MCF 10A (cell line): ENCODE results near the gene CCDC197. TPM values are rescaled to one million over a fixed set of nuclear protein-coding genes. Genes with fewer than 3 reads are reported as not detected.

Experiments
- BruUV-seq: library from RNA; stranded (reverse); fragments of 400-500 nt; replicated peaks from 2 replicates; lab custom pipeline; 2021; lab: Mats Ljungman, UMichigan
- CTCF ChIA-PET: fragments of 300-600 bp; sonication (Branson Sonifier 250); formaldehyde crosslinking; extraction: SDS; loops from one replicate; lab custom pipeline; 2021; ENCODE audit warnings: antibody characterized with exemption, inconsistent platforms; lab: Yijun Ruan, JAX
- POLR2A ChIA-PET: fragments of 300-600, 350-650 bp; sonication (Branson Sonifier 250); formaldehyde crosslinking; extraction: SDS; loops from one replicate; lab custom pipeline; 2020; ENCODE audit warnings: antibody characterized with exemption, inconsistent platforms; lab: Yijun Ruan, JAX
- DNase-seq: peaks from one replicate; pipeline ENCODE4 v3.0.0-alpha.2; 2018; ENCODE audit not compliant: unreplicated experiment
- H3K27ac Mint-ChIP-seq: one replicate; pipeline ENCODE4 v1.8.0; 2022; ENCODE audit warnings: mild to moderate bottlenecking, low read depth, mixed read lengths; ENCODE audit not compliant: unreplicated experiment
- H3K27me3 Mint-ChIP-seq: one replicate; pipeline ENCODE4 v1.8.0; 2022; ENCODE audit warnings: mixed read lengths; ENCODE audit not compliant: insufficient read depth, unreplicated experiment
- H3K36me3 Mint-ChIP-seq: one replicate; pipeline ENCODE4 v1.8.0; 2022; ENCODE audit warnings: mild to moderate bottlenecking, moderate library complexity, mixed read lengths; ENCODE audit not compliant: insufficient read depth, unreplicated experiment
- H3K4me1 Mint-ChIP-seq: one replicate; pipeline ENCODE4 v1.8.0; 2022; ENCODE audit warnings: mixed read lengths; ENCODE audit not compliant: insufficient read depth, unreplicated experiment
- H3K4me3 Mint-ChIP-seq: one replicate; pipeline ENCODE4 v1.8.0; 2022; ENCODE audit warnings: mild to moderate bottlenecking, moderate library complexity, mixed read lengths; ENCODE audit not compliant: unreplicated experiment
- H3K9me3 Mint-ChIP-seq: one replicate; pipeline ENCODE4 v1.8.0; 2022; ENCODE audit warnings: mixed read lengths; ENCODE audit not compliant: unreplicated experiment
- CTCF ChIP-seq: fragments of 200-600 bp; IDR thresholded peaks from one replicate; pipeline ENCODE4 v1.8.0; 2022; ENCODE audit warnings: antibody characterized with exemption, mild to moderate bottlenecking; ENCODE audit not compliant: unreplicated experiment
- intact Hi-C: fragments of 100-400 bp; cut with micrococcal nuclease; formaldehyde crosslinking; loops from 2 replicates; pipeline ENCODE4 v1.14.1; 2022
- total RNA-seq: library from RNA; stranded (reverse); gene quantifications from 2 replicates; pipeline ENCODE4 v1.2.3, GENCODE V29; 2022

Gene CCDC197
- total RNA-seq, 1 experiment from 2014 or later: not detected

DNA sequence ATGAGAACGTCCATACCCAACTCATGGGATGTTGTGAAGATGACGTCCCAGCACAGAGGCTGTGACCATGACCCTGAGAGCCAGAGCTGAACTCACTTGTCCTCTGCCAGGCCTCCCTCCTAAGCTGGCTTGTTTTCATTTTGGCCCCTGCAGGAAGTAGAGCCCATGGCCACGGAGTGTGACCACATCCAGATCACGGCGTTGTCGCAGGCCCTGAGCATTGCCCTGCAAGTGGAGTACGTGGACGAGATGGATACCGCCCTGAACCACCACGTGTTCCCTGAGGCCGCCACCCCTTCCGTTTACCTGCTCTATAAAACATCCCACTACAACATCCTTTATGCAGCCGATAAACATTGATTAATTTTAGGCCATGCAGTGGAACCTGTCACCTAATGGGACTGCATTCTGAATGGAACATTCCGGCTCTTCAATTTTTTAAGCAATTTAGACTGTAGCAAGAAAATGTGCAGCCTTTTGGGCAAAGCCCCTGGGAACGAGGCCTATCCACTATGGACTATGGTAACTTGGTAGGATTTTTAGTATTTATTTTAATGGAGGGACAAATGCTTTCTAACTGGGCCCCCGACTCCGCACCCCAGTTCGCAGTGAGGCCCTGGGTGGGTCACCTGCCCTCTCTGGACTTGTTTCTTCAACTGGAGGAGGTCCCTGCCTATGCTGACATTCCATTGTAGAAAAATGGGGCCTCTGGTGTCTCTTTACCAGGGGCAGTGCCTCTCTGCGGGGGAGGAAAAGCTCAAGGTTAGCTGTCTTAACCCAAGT lies 48.7 kb downstream of the CCDC197 start:
- intact Hi-C loops: no loop called here
- Mint-ChIP-seq H3K4me1 (no peaks in the 10 kb centered on the region), H3K27ac (no peak overlapping the region), H3K27me3 (no peaks in the 10 kb centered on the region), H3K4me3 (no peak overlapping the region), H3K9me3 (no peaks in the 10 kb centered on the region), H3K36me3 (peaks cover 67% of the 10 kb centered on the region)
- ChIA-PET CTCF (interaction anchor here (1.8 kb wide), 1 partner anchor 9 kb away, joined by 8 read pairs; no protein-coding TSS in a partner anchor), POLR2A (no interaction called here)
- no peak for DNase-seq
- BruUV-seq: no TSS peak
- no peak for TF ChIP-seq CTCF

DNA sequence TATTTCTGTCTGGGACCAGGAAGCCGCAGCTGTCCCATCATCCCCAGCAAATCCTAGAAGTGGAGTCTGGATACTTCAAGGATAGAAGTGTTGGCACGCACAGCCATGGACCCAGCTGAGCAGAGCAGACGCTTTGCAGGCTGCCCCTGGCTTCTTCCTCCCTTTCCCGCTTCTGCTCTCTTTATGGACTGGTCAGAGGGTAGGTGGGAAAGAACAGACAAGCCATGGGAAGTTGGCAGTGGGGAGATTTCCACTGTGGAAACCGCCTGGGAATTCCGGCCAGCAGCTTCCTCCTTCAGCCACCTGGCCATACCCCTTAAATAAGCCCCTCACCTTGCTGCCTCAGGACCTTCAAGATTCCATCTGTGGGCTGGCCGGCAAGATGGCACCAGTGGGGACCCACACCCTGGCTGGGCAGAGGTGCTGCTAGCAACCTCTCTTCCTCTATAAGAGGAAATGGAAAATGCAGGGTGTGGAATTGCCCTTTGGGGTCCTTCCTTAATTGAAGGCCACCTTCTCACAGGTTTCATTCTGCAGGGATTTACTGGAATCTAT lies 49.7 kb downstream of the CCDC197 start:
- TF ChIP-seq CTCF: no peak
- H3K27ac Mint-ChIP-seq: no peak overlapping the region
- POLR2A ChIA-PET: no interaction called here
- BruUV-seq: no TSS peak
- H3K4me1 Mint-ChIP-seq: no peaks in the 10 kb centered on the region
- CTCF ChIA-PET: interaction anchor here (0.5 to 1.8 kb wide), 4 partner anchors 10 to 1292 kb away, joined by 3 to 8 read pairs (median 5); no protein-coding TSS in a partner anchor
- H3K36me3 Mint-ChIP-seq: peaks cover 75% of the 10 kb centered on the region
- H3K27me3 Mint-ChIP-seq: no peaks in the 10 kb centered on the region
- H3K4me3 Mint-ChIP-seq: no peak overlapping the region
- no peaks in the 10 kb centered on the region for H3K9me3 Mint-ChIP-seq
- no peak for DNase-seq
- intact Hi-C loops: no loop called here

DNA sequence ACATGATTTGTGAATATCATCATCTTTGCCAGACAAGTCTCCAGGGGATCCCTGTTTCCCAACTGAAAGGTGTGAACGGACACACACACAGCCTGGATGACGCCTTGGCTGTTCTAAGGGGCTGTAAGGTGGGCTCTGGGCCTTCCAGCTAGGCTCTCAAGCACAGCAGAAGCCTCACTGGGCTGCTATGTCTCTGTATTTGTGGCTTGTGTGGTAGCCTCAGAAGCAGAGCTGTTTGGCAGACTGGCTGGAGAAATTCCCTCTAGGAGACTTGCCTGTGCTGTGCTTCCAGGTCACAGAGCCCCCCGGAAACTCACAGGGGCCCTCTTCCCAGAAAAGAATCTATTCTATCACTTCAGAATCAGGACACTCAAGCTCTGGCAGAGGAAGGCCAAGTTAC lies 50.5 kb downstream of the CCDC197 start:
- Mint-ChIP-seq H3K36me3 (peaks cover 79% of the 10 kb centered on the region), H3K27ac (no peak overlapping the region), H3K9me3 (no peaks in the 10 kb centered on the region), H3K27me3 (no peaks in the 10 kb centered on the region), H3K4me3 (no peak overlapping the region), H3K4me1 (no peaks in the 10 kb centered on the region)
- TF ChIP-seq CTCF: no peak
- ChIA-PET POLR2A (interaction anchor here (1.6 to 2.5 kb wide), 2 partner anchors 10 to 34 kb away, joined by 5 to 7 read pairs; partner anchors contain the start of genes DDX24 and IFI27L1), CTCF (interaction anchor here (0.5 to 3.5 kb wide), 3 partner anchors 9 to 1293 kb away, joined by 3 to 27 read pairs (median 5); no protein-coding TSS in a partner anchor)
- no TSS peak for BruUV-seq
- intact Hi-C loops: no loop called here
- DNase-seq: no peak
